ENCODE data around the gene ZNF280D.

- TF ChIP-seq CTCF (IDR thresholded peaks at IDR 0.05; ENCODE audit: low read depth, low read length) = no peak
- TF ChIP-seq EZH2phosphoT487 (IDR thresholded peaks at IDR 0.05; ENCODE audit: low read depth) = no peak
These were observed 79.1 kb downstream of the ZNF280D start for GRCh38 chr15:56654216-56654615.

All from OCI-LY3 (cell line).